Right lobe of liver (tissue), 6 donors: Measurements from ENCODE around the gene FHDC1. TPM values are rescaled to one million over a fixed set of nuclear protein-coding genes. Genes with fewer than 3 reads are reported as not detected.

ENCODE experiments used
- ATAC-seq, 4 donors: fragments of 200-7000 bp; cut with Tn5 transposase; one replicate each; pipeline ENCODE4 v1.9.1; 2020; ENCODE audit warnings: mild to moderate bottlenecking in 4 of 4, moderate library complexity in 4 of 4
- DNase-seq, 3 donors: peaks; one replicate each; pipeline ENCODE4 v3.0.0-alpha.2; 2020
- H3K27ac ChIP-seq, 3 donors: fragments of 200-600 bp; one replicate each; pipeline ENCODE4 v1.8.0; 2022
- H3K27me3 ChIP-seq, 2 donors: fragments of 200-600 bp; one replicate each; pipeline ENCODE4 v1.8.0; 2022
- H3K36me3 ChIP-seq, 4 donors: fragments of 200-600 bp; sonication (generic) in 1 of 4; one replicate each; pipeline versions ENCODE4 v1.5.1 to v1.8.0; 2017 to 2022; ENCODE audit warnings: control low read depth in 1 of 4
- H3K4me1 ChIP-seq, 4 donors: fragments of 200-600 bp; sonication (generic) in 1 of 4; one replicate each; pipeline versions ENCODE4 v1.5.1 to v1.8.0; 2017 to 2022; ENCODE audit warnings: control low read depth in 1 of 4
- H3K4me3 ChIP-seq, 3 donors: fragments of 200-600 bp; one replicate each; pipeline ENCODE4 v1.8.0; 2022
- H3K9me3 ChIP-seq, 4 donors: fragments of 200-600 bp; sonication (generic) in 1 of 4; one replicate each; pipeline versions ENCODE4 v1.5.1 to v1.8.0; 2017 to 2022; ENCODE audit warnings: control low read depth in 1 of 4
- CTCF ChIP-seq, 4 donors: fragments of 200-600 bp in 3 of 4; fragments of 450-650 bp in 1 of 4; IDR thresholded peaks; one replicate each; pipeline versions ENCODE4 v1.5.1 to v1.8.0; 2016 to 2022; ENCODE audit warnings: antibody characterized with exemption in 4 of 4, mild to moderate bottlenecking in 2 of 4
- POLR2A ChIP-seq: fragments of 450-650 bp; IDR thresholded peaks from one replicate; pipeline ENCODE4 v1.6.1; 2017; ENCODE audit warnings: antibody characterized with exemption, mild to moderate bottlenecking
- WGBS: methylation state at CpG from one replicate; pipeline ENCODE4 v1.1.6; 2018; ENCODE audit warnings: low coverage, low lambda C conversion rate; ENCODE audit not compliant: insufficient coverage; ENCODE audit errors: missing lambda C conversion rate; 5-methylcytosine and 5-hydroxymethylcytosine counted together
- intact Hi-C, 2 donors: fragments of 100-400 bp; cut with DNase I; formaldehyde crosslinking; loops; one replicate each; pipeline versions ENCODE4 v1.11.2 to v1.14.1; 2022
- total RNA-seq, 6 experiments: library from RNA; depleted of rRNA in 2 of 6; stranded (reverse); fragments of >200 nt in 2 of 6; fragmentation: NEBNext Ultra II Directional in 3 of 6; extraction: Animal tissue kit (Norgen Biotek cat#: 25700) in 3 of 6; gene quantifications; one replicate each; pipeline versions ENCODE4 v1.1.0 to v1.2.4, GENCODE V29; 2016 to 2023
- donor health status: DM: no; HTN: yes; CAD: no.
- donor health status: DM: no; HTN: no; CAD: no.
- donor health status: DM: no; HTN: no; CAD: no.
- donor health status: DM: no; HTN: yes; CAD: no.
- donor health status: DM: no; HTN: yes; CAD: no.

Gene FHDC1
- total RNA-seq, 6 experiments from 2014 or later: 0.12 to 0.82 (median 0.15) TPM

GRCh38 chr4:152944666-152945320 is 8.7 kb downstream of the FHDC1 start:
- Histone ChIP-seq H3K27ac (no peak overlapping the region), H3K4me3 (no peak overlapping the region), H3K4me1 (no peaks in the 10 kb centered on the region), H3K36me3 (no peaks in the 10 kb centered on the region), H3K27me3 (no peaks in the 10 kb centered on the region), H3K9me3 (no peaks in the 10 kb centered on the region)
- TF ChIP-seq POLR2A (no peak), CTCF (IDR thresholded peaks at IDR 0.05) (no peak)
- intact Hi-C loops: no loop called here
- DNase-seq (no peak), ATAC-seq (no peak)
- 61% methylated on average over 4 of the region's 4 CpGs for WGBS

GRCh38 chr4:152945639-152946038 is 9.5 kb downstream of the FHDC1 start:
- no peak for TF ChIP-seq CTCF (IDR thresholded peaks at IDR 0.05)
- TF ChIP-seq POLR2A: no peak
- DNase-seq (no peak), ATAC-seq (no peak)
- H3K9me3 ChIP-seq: no peaks in the 10 kb centered on the region
- WGBS: 91% methylated on average over 7 of the region's 9 CpGs
- no peaks in the 10 kb centered on the region for H3K36me3 ChIP-seq
- no peak overlapping the region for H3K4me3 ChIP-seq
- H3K27me3 ChIP-seq: no peaks in the 10 kb centered on the region
- no peak overlapping the region for H3K27ac ChIP-seq
- H3K4me1 ChIP-seq: no peaks in the 10 kb centered on the region
- intact Hi-C loops: no loop called here

- no peak for ATAC-seq
- Histone ChIP-seq H3K27me3 (no peaks in the 10 kb centered on the region), H3K4me1 (no peaks in the 10 kb centered on the region), H3K9me3 (no peaks in the 10 kb centered on the region), H3K36me3 (no peaks in the 10 kb centered on the region), H3K27ac (no peak overlapping the region), H3K4me3 (no peak overlapping the region)
- intact Hi-C loops: no loop called here
- DNase-seq: no peak
- TF ChIP-seq POLR2A: no peak
- whole genome bisulfite sequencing: 96% methylated on average over 4 of the region's 4 CpGs
These were observed 10.3 kb downstream of the FHDC1 start for GRCh38 chr4:152946446-152946845.

- no peaks in the 10 kb centered on the region for H3K4me1 ChIP-seq
- intact Hi-C loops: no loop called here
- ATAC-seq: no peak
- no peaks in the 10 kb centered on the region for H3K27me3 ChIP-seq
- WGBS: 66% methylated on average over 2 of the region's 2 CpGs
- H3K4me3 ChIP-seq: no peak overlapping the region
- no peak overlapping the region for H3K27ac ChIP-seq
- H3K9me3 ChIP-seq: no peaks in the 10 kb centered on the region
- TF ChIP-seq POLR2A: no peak
- no peak for TF ChIP-seq CTCF (IDR thresholded peaks at IDR 0.05)
- DNase-seq: no peak
- H3K36me3 ChIP-seq: no peaks in the 10 kb centered on the region
These were observed 11.2 kb downstream of the FHDC1 start for GRCh38 chr4:152947311-152947710.

- H3K27ac ChIP-seq: no peak overlapping the region
- no peak overlapping the region for H3K4me3 ChIP-seq
- no peak for DNase-seq
- intact Hi-C loops: no loop called here
- H3K4me1 ChIP-seq: no peaks in the 10 kb centered on the region
- H3K9me3 ChIP-seq: no peaks in the 10 kb centered on the region
- no peak for TF ChIP-seq POLR2A
- no peak for TF ChIP-seq CTCF (IDR thresholded peaks at IDR 0.05)
- WGBS: 74% methylated on average over 8 of the region's 8 CpGs
- no peaks in the 10 kb centered on the region for H3K27me3 ChIP-seq
- ATAC-seq: no peak
- no peaks in the 10 kb centered on the region for H3K36me3 ChIP-seq
These were observed 13.8 kb downstream of the FHDC1 start for GRCh38 chr4:152949930-152950329.
